Skin epidermis (tissue), 12 donors: ENCODE measurements around the gene NRXN2.
A peak's percentile ranks its signal among the peaks of the same experiment; 100 is the strongest.

Experiments
- H3K27ac ChIP-seq, 21 experiments: fragments of 200-600 bp; sonication (generic) in 11 of 21; one replicate each; pipeline ENCODE4 v1.5.0; 2020; ENCODE audit warnings: mild to moderate bottlenecking in 3 of 21, inconsistent platforms in 2 of 21, moderate library complexity in 2 of 21
- H3K4me3 ChIP-seq, 7 experiments: fragments of 200-600 bp; sonication (generic) in 2 of 7; one replicate each; pipeline ENCODE4 v1.5.0; 2020; ENCODE audit warnings: inconsistent platforms in 2 of 7, mild to moderate bottlenecking in 2 of 7, moderate library complexity in 1 of 7

Gene NRXN2

DNA sequence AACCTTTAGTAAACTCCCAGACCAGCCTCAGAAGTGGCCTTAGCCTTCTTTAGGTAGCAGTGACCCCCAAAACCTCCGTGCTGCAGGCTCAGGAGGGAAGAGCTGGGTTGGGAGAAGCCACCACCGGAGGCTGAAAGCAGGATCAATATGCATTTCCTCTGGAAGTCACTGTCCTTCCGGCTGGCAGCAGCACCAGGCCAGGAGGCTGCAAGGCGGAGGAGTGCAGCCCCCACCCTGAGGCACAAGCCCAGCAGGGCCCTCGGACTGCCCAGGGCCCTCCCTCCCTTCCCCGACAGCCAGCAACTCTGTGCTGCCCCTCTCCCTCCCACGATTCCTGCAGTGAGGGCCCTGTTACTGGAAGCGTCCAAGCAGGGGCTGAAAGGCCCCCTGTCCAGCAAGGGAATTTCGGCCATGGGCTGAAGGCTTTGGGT lies 3.2 kb upstream of the NRXN2 start:
- no peak overlapping the region for H3K27ac ChIP-seq
- H3K4me3 ChIP-seq, result no peak overlapping the region

- Histone ChIP-seq H3K27ac (no peak overlapping the region), H3K4me3 (no peak overlapping the region)
Observed at GRCh38 chr11:64724863-64725532, 2.0 kb upstream of the NRXN2 start.

GRCh38 chr11:64723907-64724862 lies 1.2 kb upstream of the NRXN2 start:
- H3K27ac ChIP-seq, result peak overlapping the region in 1 of 21 experiments; percentile 48
- H3K4me3 ChIP-seq, result no peak overlapping the region

GRCh38 chr11:64722141-64723065 lies 594 bp downstream of the NRXN2 start:
- no peak overlapping the region for H3K27ac ChIP-seq
- peak overlapping the region in 2 of 7 experiments; percentile 48 to 58 for H3K4me3 ChIP-seq

GRCh38 chr11:64721359-64721699 lies 1.7 kb downstream of the NRXN2 start:
- H3K4me3 ChIP-seq, result no peak overlapping the region
- H3K27ac ChIP-seq, result no peak overlapping the region

DNA sequence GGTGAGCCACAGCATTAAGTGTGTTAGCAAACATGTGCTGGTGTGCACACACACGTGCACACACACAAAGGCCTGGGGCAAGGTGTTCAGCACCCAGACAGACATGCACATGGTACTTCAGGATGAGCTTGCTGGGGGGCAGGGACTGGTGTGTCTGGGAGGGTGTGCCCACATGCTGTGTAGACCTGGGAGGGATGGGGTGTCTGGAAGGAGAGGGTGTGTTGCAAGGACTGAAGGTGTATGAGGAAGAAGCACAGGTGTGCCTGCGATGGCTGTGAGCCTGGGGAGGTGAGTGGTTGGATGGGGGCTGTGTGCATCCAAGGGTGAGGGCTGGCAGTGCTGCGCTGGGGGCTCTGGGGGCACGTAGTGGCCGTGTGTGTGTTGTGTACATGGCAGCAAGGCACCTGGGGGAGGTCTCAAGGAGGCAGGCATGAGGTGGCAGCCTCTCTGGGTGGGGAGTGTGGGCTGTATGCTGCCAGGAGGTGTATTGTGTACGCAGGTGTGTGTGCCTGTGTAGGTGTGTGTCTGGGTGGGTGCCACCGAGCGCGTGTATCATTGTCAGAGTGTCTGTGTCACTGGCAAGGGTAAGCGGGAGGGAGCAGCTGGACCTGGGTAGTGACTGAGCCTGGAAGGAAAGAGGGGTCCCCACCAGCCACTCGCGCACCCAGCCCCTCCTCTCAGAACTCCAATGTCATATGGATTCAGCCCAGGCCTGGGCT lies 2.2 kb downstream of the NRXN2 start:
- H3K27ac ChIP-seq, result no peak overlapping the region
- H3K4me3 ChIP-seq, result no peak overlapping the region

- no peak overlapping the region for H3K27ac ChIP-seq
- H3K4me3 ChIP-seq, result no peak overlapping the region
Observed at GRCh38 chr11:64720167-64720566, 2.8 kb downstream of the NRXN2 start.

- H3K27ac ChIP-seq, result no peak overlapping the region
Observed at GRCh38 chr11:64719406-64719805, 3.6 kb downstream of the NRXN2 start.

GRCh38 chr11:64718780-64719124 lies 4.2 kb downstream of the NRXN2 start:
- no peak overlapping the region for H3K27ac ChIP-seq

More at GRCh38 chr11:64719406-64719805, 3.6 kb downstream of the NRXN2 start:
- H3K4me3 ChIP-seq, result no peak overlapping the region

GRCh38 chr11:64718084-64718779 lies 4.8 kb downstream of the NRXN2 start:
- H3K4me3 ChIP-seq, result no peak overlapping the region
- no peak overlapping the region for H3K27ac ChIP-seq

More at GRCh38 chr11:64718780-64719124, 4.2 kb downstream of the NRXN2 start:
- no peak overlapping the region for H3K4me3 ChIP-seq

GRCh38 chr11:64717268-64717578 lies 5.8 kb downstream of the NRXN2 start:
- Histone ChIP-seq H3K27ac (no peak overlapping the region), H3K4me3 (no peak overlapping the region)

DNA sequence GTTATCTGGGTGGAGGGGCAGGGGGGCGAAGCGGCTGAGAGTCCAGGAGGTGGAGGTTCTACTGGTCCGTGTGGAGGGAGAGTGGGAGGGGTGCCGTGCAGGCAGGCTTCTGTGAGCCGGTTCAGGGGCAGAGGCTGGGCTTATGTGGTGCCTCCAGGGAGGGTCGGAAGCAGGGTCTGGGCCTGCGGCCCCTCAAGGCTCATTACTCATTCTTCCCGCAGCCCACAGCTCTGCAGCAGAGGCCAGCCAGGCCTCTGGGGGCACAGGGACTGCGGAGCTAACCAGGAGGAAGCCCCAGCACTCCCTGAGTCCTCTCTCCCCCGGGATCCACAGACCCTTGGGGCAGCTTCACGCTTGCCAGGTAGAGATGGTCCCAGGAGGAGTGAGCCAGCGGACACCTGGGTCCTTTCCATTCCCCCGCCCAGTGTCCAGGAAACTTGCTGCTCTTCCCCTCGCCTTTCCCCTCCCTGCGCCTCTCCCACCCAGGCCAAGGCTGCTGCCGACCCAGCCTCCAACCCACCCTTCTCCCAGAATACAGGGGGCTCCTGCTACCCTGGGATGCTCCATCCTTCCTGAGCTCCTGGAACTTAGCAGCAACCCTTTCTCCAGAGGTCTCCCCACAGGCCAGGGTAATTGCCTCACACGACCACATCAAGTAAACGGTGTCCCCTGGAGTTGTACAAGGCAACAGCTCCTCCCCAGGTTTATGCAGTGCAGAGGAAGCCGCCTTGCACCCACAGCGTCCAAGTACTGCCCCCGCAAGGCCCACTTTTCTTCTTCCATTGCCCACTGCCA lies 6.3 kb downstream of the NRXN2 start:
- Histone ChIP-seq H3K27ac (no peak overlapping the region), H3K4me3 (no peak overlapping the region)

GRCh38 chr11:64715756-64716472 lies 7.1 kb downstream of the NRXN2 start:
- H3K27ac ChIP-seq, result no peak overlapping the region
- H3K4me3 ChIP-seq, result no peak overlapping the region

DNA sequence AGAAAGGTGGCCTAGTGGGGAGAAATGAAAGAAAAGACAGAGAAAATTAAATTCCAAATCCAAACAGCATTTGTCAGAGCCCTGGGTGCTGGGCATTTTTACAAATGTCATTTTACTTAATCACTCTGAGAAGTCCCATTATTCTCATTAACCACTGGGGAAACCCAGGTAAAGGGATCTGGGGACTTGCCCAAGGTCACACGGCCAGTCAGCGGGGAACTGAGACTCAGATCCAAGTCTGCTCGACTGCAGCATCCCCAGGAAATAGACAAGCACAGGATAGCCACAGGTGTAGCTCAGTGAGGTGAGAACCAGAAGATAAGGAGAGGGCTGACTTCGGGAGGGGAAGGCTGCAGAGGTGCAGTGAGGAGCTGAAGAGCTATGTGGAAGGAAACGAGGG lies 7.9 kb downstream of the NRXN2 start:
- Histone ChIP-seq H3K4me3 (no peak overlapping the region), H3K27ac (no peak overlapping the region)

DNA sequence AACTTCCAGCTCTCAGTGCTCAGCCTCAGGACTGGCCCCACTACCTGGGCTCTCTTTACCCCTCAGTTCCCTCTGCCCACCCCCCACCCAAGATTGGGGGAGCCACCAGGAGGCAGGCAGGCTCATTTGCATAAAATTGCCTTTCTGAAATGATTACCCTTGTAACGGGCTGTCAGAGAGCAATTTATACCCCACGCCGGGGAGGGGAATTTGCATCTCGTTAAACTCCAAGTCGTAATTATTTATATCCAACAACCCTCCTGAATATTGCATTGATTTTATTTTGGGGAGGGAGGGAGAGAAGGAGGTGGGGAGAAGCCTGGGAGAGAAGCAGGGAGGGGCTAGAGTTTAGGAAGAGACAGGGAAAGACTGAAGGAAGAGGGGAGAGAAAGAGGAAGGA lies 8.3 kb downstream of the NRXN2 start:
- Histone ChIP-seq H3K4me3 (no peak overlapping the region), H3K27ac (no peak overlapping the region)

GRCh38 chr11:64713781-64714363 lies 9.1 kb downstream of the NRXN2 start:
- H3K27ac ChIP-seq, result no peak overlapping the region
- H3K4me3 ChIP-seq, result no peak overlapping the region

DNA sequence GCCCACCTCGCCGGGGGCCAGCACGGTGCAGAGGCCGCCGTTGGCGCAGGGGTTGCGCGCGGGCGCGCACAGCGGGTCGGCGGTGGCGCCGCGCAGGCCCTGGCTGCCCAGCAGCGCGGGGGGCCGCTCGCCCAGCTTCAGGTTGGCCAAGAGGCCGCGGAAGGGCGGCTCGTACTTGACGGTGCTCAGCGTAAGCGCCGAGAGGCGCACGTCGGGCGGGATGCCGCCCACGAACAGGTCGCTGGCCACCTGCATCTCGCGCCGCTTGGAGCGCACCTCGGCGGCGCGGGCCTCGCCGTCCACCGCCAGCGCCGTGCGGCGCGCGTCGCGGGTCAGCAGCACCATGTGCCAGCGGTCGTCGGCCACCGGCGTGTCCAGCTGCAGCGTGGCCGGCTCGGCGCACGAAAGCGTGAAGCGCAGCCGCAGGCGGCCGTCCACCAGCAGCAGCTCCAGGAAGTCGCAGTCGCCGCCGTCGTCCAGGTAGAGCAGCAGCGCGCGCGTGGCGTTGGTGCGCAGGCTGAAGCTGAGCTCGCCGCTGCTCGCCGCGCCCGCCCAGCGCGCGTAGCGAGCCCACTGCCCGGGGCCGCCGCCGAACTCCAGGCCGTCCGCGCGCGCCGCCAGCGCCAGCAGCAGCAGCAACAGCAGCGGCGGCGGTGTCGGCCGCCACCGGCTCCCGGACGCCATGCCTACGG lies 9.8 kb downstream of the NRXN2 start:
- Histone ChIP-seq H3K27ac (no peak overlapping the region), H3K4me3 (no peak overlapping the region)
